ENCODE data around the gene PAMR1.

DNA sequence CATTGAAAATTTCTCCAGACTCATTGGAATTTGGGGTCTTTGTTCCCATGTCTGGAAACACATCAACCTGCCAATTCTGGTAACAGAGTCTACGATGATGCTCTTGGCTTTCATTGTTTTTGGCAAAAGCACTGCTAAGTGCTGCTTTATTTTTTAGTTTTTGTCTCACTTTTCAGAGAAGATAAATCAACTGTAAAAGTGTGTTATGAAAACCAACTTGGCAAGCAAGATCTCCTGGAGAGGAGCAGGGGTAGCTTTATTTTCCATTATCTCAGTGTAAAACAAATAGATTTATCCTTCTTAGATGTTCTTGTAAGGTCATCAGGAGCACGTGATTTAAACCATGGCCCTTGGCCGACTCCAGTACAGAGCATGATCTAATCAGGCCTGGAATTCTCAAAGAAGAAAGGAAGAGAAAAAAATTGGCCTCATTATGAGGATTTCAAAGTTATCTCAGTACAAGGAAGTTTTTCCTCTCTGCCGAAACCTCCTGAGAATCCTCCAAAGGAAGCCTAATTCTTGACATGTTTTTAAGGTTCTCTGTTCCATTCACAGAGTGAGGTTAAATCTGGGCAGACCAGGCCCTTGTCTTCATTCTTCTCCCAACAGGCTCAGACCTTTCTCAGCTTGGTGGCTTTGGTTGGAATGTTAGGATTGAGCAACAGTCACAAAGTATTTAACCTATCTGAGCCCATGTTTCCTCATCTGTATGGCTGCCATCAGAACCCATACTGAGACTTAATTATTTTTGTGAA is 16.4 kb upstream of the PAMR1 start:
- TF ChIP-seq SUZ12 (IDR thresholded peaks at IDR 0.05) (no peak), FOXM1 (IDR thresholded peaks at IDR 0.05; ENCODE audit: borderline replicate concordance) (no peak), NFRKB (IDR thresholded peaks at IDR 0.05) (no peak)

Measured in HEK293T (cell line).